Measurements from ENCODE around the gene TBX1.

TBX1 gene

DNA sequence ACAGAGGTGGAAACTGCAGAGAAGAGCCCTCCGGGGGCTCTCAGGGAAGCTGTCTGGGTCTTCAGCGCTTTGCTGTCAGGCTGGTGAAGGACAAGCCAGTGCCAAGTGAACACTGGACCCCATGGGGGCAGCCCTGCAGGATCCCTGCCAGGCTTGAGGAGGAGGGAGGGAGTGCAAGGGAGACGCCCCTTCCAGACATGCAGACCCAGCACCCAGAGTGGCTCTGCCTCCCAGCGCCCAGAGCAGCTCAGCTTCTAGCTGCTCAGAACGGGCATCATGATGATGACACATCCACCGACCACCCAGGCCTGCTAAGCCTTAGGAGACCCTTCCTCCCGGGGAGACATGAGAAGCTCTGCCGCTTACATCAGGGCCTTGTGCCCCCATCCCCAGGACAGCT is 39.7 kb downstream of the TBX1 start:
- DNase-seq (ENCODE audit: low spot score) = no peak

DNA sequence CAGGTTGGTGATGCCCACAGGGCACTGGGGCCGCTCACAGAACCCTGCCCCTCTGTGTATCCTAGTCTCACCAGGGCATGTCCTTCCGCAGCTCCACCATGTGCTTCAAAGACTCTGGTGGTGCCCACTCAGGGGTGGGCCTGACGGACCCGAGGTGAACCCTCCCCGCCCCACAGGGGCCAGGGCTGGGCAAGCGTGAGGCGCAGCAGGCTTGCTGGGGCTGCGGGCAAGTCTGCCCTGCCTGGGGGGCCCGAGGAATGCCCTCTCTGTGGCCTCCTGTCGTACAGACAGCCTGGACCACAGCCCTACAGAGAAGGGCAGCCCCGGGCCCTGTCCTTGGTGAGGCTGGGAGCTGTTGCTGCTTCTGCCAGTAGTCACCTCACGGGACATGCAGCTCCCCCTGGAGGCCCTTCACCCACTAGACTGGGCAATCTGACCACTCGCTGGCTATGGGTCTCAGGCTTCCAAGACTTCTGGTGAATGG is 40.2 kb downstream of the TBX1 start:
- peak; percentile 63 for DNase-seq (ENCODE audit: low spot score)

DNA sequence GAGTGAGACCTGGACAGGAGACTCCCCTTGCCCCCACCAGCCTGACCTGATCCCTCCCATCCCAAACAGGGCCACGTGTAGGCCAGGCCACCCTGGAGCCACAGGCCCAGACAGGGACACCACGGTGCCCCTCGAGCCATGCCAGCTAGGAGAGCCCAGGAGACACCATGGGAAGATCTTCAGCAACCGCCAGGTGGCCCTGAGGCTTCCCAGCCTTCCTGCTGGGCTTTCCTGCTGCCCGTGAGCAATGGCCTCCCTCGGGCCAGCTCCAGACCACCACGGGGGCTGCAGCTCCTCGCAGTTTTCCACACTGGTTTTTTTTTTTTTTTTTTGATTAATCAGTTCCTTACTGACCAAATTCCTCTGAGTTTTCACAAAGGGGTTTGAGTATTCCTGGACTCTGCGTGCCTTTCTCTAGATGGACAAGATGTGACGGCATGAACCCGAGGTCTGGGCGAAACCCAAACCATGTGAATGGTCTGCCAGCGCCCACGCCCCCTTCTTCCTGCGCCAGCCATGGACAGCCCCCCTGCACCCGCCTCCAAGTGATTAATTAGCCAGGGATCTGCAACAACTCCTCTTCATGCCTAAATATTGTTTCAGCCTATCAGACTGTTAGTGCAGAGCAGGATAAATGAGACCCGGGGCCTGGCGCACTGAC is 40.9 kb downstream of the TBX1 start:
- DNase-seq (ENCODE audit: low spot score) = no peak

DNA sequence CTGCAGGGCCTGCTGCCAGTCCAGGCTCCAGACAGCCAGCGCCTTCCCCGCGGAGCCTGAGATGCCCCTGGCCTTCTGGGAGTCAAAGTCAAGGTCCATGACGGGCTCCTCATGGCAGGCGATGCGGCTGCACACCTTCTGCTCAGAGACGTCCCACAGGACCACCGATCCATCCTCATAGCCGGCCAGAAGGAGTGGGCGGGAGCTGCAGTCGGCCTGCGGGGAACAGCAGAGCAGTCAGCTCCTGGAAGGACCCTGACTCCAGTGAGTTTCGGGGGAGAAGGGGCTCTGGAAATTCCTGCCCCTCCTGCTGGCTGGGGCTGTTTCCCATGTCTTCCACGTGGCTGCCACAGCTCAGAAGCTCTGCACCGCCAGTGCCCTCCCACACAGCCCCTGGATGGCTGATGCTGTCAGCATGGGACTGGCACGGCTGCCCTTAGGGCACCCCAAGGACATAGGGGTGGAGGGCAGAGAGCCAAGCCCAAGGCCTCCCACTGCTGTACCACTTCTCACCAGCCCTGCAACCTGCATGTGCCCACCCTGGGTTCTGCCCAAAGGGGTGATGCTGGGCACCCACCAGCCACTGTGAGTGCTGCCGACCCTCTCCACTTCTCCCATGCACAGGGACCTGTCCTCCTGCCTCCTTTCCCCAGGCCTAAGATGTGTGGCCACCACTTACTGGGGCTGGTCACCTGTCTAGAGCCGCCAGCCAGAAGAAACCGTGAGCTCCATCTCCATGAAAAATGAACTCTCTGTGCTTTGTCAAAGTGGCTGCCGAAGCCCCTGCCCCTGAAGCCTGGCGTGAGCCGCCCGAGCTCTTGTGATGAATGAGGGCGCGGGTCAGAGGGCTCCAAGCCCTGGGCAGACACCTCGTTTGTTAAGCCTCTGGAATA is 41.7 kb downstream of the TBX1 start:
- DNase-seq (ENCODE audit: low spot score) = no peak

DNA sequence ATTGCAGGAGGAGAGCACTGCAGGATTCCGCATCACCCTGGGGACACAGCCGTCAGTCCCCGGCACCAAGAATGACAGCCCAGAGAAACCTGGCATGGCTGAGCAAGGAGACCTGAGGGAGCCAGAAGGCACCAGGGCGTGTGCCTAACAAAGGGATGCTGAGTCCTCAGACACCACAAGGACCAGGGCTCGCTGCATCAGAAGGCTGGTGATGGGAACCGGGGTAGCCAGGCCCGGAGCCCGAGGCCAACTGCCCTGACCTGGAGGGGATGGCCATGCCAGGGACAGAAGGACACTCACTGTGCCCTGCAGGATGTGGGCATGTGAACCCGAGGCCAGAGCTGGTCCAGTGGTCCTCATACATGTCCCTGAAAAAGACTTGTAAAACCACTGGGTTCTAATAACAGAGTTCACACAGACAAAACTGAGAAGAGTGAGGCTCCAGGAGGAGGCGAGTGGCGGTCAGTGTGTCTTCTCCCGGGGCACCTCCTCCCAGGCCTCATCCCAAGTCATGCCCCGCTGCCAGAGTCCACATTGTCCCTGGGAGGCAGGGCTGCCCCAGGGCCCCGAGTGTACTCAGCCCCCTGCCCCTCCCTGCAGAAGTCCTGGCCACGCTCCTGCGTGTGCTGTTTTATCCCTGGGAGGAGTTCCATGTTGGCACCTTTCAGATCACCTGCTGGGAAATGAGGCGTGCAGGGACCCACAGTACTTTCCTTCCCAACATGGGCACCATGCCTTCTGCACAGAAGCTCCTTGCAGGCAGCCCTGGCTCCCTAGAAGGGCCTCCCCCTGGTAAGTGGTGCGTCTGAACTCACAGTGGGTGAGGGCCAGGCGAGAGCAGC is 42.5 kb downstream of the TBX1 start:
- DNase-seq (ENCODE audit: low spot score) = no peak

DNA sequence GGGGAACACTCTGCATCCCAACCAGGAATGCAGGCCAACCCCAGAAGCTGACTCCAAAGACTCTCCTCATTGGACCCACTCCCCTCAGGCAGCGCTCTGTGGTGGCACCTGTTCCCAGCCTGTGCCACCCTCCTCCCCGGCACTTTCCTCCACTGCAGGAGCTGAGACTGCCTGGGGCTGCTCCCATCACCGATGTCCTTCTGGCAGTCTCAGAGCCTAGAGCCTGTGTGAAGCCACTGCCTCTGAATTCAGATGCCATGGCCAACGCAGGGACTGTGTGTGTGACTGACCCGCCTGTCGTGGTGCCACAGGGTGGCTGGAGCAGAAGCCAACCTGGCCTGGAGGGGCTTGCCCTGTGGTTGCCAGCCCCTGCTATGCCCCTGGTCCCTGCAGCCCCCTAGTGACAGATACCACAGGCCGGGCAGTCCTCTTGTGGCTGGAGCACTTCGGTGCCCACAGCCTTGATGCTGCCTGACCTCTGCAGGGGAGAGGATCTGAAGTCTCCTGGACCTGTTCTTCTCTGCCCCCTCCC is 43.2 kb downstream of the TBX1 start:
- no peak for DNase-seq (ENCODE audit: low spot score)

DNA sequence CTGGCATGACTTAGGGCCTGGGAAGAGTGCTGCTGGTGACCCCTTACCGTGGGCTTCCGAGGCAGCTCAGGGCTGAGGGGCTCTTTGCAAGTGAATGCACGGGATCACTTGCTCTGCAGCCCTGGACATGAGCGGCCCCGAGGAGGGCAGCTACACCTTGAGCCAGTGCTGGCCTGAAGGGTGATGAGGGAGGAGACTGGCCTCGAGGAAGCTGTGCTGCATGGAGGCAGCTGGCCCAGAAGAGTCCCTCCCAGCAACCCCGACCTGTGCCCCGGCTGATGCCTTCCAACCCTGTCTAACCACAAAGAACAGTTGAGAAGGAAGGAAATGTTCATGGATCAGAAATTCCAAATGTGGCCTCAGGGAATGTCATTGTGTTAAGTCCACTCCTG is 45.2 kb downstream of the TBX1 start:
- DNase-seq (ENCODE audit: low spot score) = no peak

DNA sequence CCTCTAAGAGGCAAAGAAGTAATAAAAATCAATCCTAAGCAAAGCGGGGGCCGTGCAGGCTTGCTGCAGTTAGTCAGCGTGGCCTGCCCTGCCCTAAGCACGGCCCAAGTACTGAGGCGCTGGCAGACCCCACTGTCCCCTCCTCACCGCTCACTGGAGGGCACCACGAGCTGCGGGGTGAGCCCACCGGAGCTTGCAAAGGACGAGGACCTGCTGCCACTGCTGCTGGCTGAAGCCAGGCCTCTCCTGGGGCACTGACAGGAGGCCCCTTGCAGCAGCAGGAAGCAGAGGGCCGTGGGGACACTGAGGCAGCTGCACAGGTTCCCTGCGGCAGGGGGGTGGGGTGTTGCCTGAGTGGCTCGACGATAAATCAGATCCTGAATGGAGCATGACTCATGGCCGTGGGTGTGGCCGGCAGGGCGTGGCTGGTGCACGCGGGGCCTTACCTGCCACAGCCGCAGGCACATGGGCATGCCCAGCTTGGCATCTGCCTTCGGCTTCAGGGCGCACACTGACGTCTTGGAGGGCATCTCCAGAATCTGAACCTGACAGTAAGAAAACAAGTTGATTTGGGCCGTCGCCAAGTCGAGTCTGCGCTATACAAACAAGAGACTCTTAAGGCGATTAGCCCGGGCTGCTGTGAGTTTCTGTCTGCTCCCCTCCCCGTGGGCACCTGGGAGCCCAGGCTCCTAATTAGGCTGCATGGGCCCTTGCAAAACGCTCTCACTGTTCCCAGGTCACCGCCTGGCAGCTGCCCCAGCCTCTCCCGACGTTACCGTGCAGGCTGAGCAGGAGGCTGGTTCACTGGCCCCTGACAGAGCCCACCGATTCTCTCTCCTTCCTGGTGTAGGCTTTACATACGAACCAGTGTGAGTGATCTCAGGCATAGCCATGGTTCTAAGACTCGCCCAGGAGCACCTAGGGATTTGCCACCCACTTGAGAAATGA is 45.9 kb downstream of the TBX1 start:
- no peak for DNase-seq (ENCODE audit: low spot score)

DNA sequence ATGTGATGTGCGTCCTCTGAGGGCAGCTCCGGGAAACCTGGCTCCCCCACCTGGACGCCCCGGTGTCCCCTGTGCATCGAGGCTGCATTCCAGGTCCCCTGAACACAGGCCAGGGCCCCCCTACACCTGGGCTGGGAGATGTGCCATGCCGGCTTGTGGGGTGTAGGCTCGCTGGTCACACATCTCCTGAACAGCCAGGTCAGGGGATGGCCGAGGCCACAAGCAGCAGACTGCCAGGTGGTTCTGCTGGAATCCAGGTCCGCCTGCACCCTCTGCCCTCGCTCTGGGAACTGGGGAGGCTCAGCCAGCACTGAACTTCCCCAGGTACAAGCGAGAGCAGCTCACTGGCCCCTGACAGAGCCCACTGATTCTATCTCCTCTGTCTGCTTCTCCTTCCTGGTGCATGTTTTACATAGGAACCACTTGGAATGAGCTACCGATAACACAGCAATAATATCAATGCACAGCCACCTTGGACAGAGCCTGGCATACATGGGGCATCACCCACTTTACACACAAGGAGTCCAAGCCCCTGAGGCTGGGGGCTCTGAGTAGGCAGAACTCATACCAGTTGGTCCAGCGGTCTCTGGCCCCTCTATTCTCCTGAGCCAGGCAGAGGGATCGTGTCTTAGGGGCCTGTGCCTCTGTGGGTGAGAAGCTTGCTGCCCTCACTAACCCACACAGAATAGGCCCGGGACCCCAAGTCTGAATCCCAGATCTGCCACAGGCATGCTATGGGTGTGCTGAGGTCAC is 46.8 kb downstream of the TBX1 start:
- no peak for DNase-seq (ENCODE audit: low spot score)

DNA sequence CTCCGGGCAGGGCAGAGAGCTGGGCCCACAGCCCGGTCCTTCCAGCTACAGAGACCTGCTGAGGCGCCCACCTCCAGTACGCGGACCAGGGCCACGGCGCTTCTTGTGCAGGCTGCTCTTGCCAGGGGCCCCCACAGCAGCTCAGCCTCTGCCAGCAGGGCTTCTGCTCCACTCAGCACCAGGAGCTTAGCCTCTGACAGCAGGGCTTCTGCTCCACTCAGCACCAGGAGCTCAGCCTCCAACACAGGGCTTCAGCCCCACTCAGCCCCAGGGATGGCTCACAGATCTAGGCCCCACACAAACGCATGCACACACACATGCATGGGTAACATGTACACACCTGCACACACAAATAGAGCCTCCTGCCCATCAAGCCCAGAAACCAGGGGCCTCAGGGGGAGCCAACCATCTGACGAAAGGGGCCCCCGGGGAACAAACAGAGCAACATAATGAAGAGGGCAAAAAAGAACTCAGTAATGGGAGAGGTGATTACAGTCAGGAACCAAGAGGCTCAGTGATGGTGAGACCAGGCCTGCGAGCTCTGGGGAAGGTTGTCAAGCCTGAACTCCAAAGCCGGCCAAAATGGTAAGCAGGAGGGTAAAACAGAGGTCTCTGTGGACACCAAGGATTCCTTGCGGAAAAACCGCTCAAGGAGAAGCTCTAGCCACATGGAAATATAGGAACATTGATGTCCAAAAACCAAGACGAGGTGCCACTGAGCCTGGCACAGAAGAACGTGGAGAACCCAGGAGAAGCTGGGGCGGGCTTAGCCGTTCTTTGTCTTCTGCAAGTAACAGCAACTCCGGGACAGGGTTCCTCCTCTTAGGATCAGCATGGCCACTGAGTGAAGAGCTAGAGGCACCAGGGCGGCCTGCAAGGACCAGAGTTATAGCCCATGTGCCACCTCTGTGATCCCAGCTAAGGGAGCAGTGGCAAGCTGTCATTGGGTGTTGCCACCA is 47.6 kb downstream of the TBX1 start:
- DNase-seq (ENCODE audit: low spot score) = no peak

DNA sequence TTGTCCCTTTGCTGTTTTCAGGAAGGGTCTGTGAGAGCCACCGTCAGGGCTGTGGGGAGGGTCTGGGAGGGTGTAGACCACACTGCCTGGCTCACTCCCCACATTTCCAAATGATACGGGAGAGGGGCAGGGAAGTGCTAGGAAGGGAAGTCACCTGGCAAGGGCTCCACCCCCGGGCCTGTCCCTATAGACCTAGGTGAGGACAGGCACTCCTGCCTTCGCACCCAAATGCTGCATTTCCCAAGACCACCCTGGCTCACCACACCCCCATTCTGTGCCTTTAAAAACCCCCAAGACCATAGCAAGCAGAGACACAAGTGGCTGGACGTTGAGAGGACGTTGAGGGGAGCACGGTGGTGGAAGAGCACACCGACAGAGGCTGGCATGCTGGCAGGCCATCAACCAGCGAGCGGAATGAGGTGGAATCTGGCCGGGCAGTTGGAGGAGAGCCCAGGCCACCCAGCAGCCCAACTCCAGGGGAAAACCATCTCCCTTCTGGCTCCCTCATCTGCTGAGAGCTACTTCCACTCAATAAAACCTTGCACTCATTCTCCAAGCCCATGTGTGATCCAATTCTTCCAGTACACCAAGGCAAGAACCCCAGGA is 48.4 kb downstream of the TBX1 start:
- no peak for DNase-seq (ENCODE audit: low spot score)

DNA sequence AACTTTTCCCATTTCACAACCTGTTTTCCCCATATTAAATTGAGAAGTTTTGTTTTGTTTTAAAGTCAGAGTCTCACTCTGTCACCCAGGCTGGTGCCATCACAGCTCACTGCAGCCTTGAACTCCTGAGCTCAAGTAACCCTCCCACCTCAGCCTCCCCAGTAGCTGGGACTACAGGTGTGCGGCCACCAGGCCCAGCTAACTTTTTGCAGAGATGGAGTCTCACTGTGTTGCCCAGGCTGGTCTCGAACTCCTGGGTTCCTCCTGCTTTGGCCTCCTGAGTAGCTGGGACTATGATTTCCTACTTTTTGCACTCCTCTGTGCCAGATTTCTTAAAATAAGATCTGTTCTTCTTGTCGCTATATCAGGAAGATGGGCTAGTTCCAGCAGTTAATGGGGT is 49.2 kb downstream of the TBX1 start:
- no peak for DNase-seq (ENCODE audit: low spot score)

DNA sequence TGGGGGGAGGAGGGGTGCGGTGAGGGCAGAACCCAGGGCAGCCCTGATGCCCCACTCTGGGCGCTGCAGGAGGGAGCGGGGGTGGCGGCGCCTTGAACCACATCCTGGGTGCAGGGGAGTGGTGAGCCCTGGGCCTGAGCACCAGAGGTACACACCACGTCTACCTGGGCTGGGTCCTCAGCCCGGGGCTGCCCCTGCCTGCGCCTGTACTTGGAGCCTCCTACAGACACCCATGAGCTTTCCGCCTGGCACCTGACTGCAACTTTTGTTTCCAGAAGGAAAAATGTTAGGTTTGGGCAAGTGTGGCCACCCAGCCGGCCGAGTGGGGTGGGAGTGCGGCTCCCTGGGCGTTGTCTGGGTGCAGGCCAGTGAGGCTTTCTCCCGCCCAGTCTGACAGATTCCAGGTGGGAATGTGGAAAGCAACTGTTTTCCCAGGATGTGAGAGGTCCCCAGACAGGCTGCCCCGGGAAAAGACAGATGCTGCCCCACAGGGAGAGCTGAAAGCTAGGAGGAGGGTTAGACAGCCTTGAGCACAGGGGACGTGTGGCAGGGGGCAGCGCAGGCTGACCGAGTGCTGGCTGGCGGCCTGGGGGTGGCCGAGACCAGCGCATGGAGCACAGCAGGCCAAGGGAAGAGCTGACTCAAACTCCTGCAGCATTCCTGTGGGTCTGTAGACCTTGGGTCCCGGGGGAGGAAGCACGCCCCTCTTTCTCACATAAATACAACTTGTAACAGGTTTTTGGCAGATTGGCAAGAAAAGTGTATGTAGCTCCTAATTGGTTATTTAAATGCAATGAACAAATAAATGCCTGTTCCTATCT is 50.0 kb downstream of the TBX1 start:
- DNase-seq (ENCODE audit: low spot score) = peak; percentile 81

DNA sequence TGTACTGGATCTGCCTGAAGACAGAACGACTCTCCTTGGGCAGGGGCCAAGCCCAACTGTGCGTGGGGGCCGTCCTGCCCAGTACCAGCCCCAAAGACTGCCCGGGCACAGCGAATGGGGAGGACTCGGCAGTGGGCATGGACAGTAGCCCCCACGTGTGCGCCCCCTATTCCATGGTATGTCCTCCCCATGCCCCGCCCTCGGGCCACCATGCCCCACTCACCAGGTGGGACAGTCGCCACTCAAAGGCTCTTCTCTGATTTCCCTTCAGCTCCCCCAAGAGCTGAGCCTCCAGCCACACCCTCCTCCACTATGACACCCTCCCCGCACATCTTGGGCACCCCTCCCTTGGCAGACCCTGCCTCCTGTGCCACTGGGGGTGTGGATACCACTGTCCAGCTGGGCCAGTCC is 50.6 kb downstream of the TBX1 start:
- DNase-seq (ENCODE audit: low spot score) = no peak

DNA sequence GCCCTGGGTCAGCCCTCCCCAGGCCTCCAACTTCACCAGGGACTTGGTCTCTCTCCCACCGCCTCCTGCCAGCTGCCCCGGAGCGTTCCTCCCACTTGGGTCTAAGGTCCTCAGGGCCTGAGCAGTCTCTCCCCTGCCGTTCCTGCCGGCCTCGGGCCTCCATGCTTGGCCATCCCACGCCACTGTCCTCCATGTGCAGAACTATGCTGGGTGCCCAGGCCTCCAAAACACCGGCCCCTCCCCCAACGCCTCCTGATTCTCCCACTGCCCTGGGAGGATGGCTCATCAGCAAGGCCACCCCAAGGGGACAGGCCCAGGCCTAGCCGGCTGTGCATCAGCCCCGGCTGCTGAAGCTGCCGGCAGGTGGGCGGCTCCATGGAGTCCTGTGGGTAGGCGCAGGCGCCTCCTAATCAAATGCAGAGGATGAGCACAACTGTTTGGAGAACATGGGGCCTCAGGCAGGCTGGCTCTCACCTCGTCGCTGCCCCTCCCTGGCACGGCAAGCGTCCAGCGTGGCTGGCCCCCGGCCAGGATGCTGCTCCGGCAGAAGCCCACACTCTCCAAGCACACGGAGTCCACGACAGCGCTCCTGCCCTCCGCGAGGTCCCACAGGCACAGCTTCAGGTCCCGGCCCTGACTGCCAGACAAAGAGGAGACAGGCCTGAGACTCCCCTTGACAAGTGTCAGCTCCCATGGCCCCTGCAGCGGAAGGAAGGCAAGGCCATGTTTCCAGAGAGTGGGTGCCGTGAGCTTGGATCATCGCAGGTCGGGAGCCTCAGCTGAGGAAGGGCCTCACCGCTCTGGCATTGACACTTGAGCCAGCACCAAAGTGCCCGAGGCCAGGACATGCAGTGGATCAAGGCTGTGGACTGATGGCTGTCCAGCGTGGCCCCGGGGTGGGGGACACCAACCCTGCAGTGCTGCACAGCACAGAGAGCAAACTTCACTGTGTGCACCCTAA is 51.5 kb downstream of the TBX1 start:
- DNase-seq (ENCODE audit: low spot score) = no peak

DNA sequence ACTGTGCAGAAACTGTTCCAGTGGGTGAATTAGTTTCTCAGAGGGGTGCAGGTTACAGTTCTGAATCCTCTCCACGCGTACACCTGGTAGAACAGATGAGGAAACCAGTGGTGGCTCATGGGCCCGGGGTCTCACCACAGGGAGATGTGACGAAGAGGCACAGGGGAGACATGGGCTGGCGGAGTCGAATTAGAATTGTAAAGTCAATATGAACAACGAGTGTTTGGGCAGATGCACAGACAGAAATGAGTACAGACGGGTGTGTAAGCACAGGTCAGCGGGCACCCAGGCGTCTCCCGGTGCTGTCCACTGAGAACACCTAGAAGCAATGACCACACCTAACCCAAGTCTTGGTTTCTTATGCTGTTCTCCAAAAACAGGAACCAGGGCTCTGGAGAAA is 52.3 kb downstream of the TBX1 start:
- no peak for DNase-seq (ENCODE audit: low spot score)

DNA sequence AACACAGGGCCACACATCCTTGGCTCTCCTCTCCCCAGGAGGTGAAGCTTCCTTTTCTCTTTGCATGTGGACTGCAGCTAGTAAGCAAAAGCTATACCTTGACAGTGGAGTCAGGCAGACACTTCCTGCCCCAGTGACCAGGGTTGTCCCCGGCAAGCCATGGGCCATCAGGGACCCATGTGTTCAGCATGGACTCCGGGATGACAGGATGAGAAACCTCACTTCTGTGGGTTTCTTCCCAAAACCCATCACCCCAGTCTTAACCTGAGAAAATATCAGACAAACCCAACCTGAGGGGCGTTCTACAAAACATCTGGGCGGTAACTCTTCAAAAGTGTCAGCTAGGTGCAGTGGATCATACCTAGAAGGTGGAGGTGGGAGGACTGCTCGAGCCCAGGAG is 53.9 kb downstream of the TBX1 start:
- DNase-seq (ENCODE audit: low spot score) = no peak

Measured in AG08396 (cell line).